Subcutaneous adipose tissue (tissue), 4 donors: ENCODE data around the gene FARP1. TPM values are rescaled to one million over a fixed set of nuclear protein-coding genes. Genes with fewer than 3 reads are reported as not detected.

ENCODE experiments used
- CTCF ChIP-seq: fragments of 450-650 bp; IDR thresholded peaks from one replicate; pipeline ENCODE4 v1.5.1; 2016; ENCODE audit warnings: low read depth, mild to moderate bottlenecking, control low read depth, antibody characterized with exemption, moderate library complexity
- total RNA-seq, 4 donors: library from RNA; depleted of rRNA; stranded (reverse); fragments of >200 nt; gene quantifications; one replicate each; pipeline ENCODE4 v1.1.0, GENCODE V29; 2016

FARP1 gene
- total RNA-seq, 4 donors from 2014 or later: 24.9 to 39.9 (median 28.8) TPM

GRCh38 chr13:98273824-98274742 lies 131.2 kb downstream of the FARP1 start:
- no peak for TF ChIP-seq CTCF

GRCh38 chr13:98274921-98275487 lies 132.1 kb downstream of the FARP1 start:
- no peak for TF ChIP-seq CTCF

- no peak for TF ChIP-seq CTCF
Observed at GRCh38 chr13:98275681-98276171, 132.8 kb downstream of the FARP1 start.

- no peak for TF ChIP-seq CTCF
Observed at GRCh38 chr13:98276486-98276885, 133.6 kb downstream of the FARP1 start.

- TF ChIP-seq CTCF: no peak
Observed at GRCh38 chr13:98278068-98278724, 135.3 kb downstream of the FARP1 start.

- TF ChIP-seq CTCF: no peak
Observed at GRCh38 chr13:98279473-98280175, 136.7 kb downstream of the FARP1 start.
